Neural cell (in vitro differentiated cells): Measurements from ENCODE around the gene ABCF2.

Experiments used
- CTCF ChIP-seq: fragments of 450-650 bp; IDR thresholded peaks from 2 replicates; pipeline ENCODE4 v1.5.1; 2014; ENCODE audit warnings: antibody characterized with exemption, mild to moderate bottlenecking, moderate library complexity; ENCODE audit not compliant: poor library complexity, severe bottlenecking
- EP300 ChIP-seq: fragments of 450-650 bp; conservative IDR thresholded peaks from 2 replicates; pipeline ENCODE4 v1.6.1; 2014; ENCODE audit warnings: antibody characterized with exemption, mild to moderate bottlenecking, moderate library complexity; ENCODE audit not compliant: poor library complexity, severe bottlenecking
- EZH2 ChIP-seq: fragments of 200-600, 300-800 bp; shearing (Covaris generic), sonication (generic); IDR thresholded peaks from 2 replicates; pipeline ENCODE4 v1.6.1; 2014; ENCODE audit warnings: antibody characterized with exemption, low read length, borderline replicate concordance, mild to moderate bottlenecking; ENCODE audit not compliant: insufficient read depth, poor library complexity, severe bottlenecking
- RAD21 ChIP-seq: fragments of 450-650 bp; conservative IDR thresholded peaks from 2 replicates; pipeline ENCODE4 v1.6.1; 2014; ENCODE audit warnings: antibody characterized with exemption, mild to moderate bottlenecking, moderate library complexity
- REST ChIP-seq: IDR thresholded peaks from 2 replicates; pipeline ENCODE4 v1.6.1; 2012; ENCODE audit warnings: borderline replicate concordance

GRCh38 chr7:151244196-151244840 lies 17.3 kb upstream of the ABCF2 start:
- peak; percentile 89 for TF ChIP-seq CTCF
- no peak for TF ChIP-seq EP300
- TF ChIP-seq REST: no peak
- no peak for TF ChIP-seq EZH2
- TF ChIP-seq RAD21: peak; percentile 68
